MM.1S (cell line): ENCODE data around the gene GSTA4.

Source experiments
- CTCF ChIP-seq: fragments of 300-600 bp; sonication (generic); IDR thresholded peaks from 2 replicates; pipeline ENCODE4 v1.5.1; 2016; ENCODE audit warnings: antibody characterized with exemption, low read length, mixed read lengths
- EZH2 ChIP-seq: fragments of 300-600 bp; sonication (generic); optimal IDR thresholded peaks from 2 replicates; pipeline ENCODE3; 2017; ENCODE audit warnings: low read depth, mild to moderate bottlenecking, antibody characterized with exemption, low read length, mixed read lengths

DNA sequence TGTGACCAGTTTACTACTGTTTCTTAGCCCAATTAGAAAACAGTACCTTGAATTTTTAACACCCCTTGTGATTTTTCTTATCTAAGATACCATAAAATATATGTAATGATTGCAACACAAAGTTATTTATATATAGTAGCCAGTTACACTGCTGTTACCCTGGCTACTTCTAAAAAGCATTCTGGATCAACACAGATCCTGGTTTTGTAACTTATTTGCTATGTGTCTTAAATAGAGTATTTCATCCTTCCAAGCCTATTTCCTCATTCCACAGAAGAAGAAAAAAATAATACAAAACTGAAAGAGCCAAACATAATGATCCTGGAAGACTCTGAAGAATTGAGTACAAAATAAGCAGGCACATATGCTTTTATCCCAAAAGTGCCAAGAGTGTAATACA lies 19.0 kb upstream of the GSTA4 start:
- TF ChIP-seq CTCF (no peak), EZH2 (no peak)
